Vagina (tissue), 2 donors: ENCODE data around the gene SLC6A7. TPM values are rescaled to one million over a fixed set of nuclear protein-coding genes. Genes with fewer than 3 reads are reported as not detected.

Experiments used
- DNase-seq, 2 donors: peaks; one replicate each; pipeline ENCODE4 v3.0.0-alpha.2; 2017; ENCODE audit errors: extremely low spot score in 2 of 2
- H3K27ac ChIP-seq: fragments of 200-600 bp; sonication (generic); one replicate; pipeline ENCODE4 v1.5.1; 2019
- H3K27me3 ChIP-seq: fragments of 200-600 bp; sonication (generic); one replicate; pipeline ENCODE4 v1.5.1; 2019
- H3K36me3 ChIP-seq, 2 donors: fragments of 200-600 bp; sonication (generic); one replicate each; pipeline ENCODE4 v1.5.1; 2017 to 2019
- H3K4me1 ChIP-seq: fragments of 200-600 bp; sonication (generic); one replicate; pipeline ENCODE4 v1.5.1; 2019
- H3K4me3 ChIP-seq, 2 donors: fragments of 200-600 bp; sonication (generic); 1 replicate in 1 of 2; 2 replicates in 1 of 2; pipeline ENCODE4 v1.5.1; 2016 to 2019
- H3K9me3 ChIP-seq: fragments of 200-600 bp; sonication (generic); one replicate; pipeline ENCODE4 v1.5.1; 2019
- POLR2A ChIP-seq, 2 donors: fragments of 450-650 bp; IDR thresholded peaks; one replicate each; pipeline ENCODE4 v1.6.1; 2017; ENCODE audit warnings: antibody characterized with exemption in 2 of 2, mild to moderate bottlenecking in 2 of 2, moderate library complexity in 2 of 2
- POLR2AphosphoS5 ChIP-seq, 2 donors: sonication (generic); formaldehyde crosslinking; IDR thresholded peaks; one replicate each; pipeline ENCODE4 v1.9.0; 2017; ENCODE audit warnings: antibody characterized with exemption in 2 of 2, mild to moderate bottlenecking in 2 of 2, low read depth in 1 of 2; ENCODE audit not compliant: insufficient read depth in 1 of 2
- intact Hi-C: fragments of 100-400 bp; cut with DNase I; formaldehyde crosslinking; loops from one replicate; pipeline ENCODE4 v1.15.1; 2023
- total RNA-seq: library from RNA; depleted of rRNA; stranded (reverse); fragments of >200 nt; gene quantifications from one replicate; pipeline ENCODE4 v1.2.3, GENCODE V29; 2016
- TF ChIP-seq, protein P1 (sequence below), 3 experiments: fragments of 450-650 bp in 2 of 3; fragments of 200-600 bp in 1 of 3; sonication (generic) in 1 of 3; IDR thresholded peaks; one replicate each; pipeline ENCODE4 v1.5.1; 2017 to 2019; ENCODE audit warnings: antibody characterized with exemption in 3 of 3, mild to moderate bottlenecking in 2 of 3, moderate library complexity in 2 of 3

SLC6A7 gene
- total RNA-seq, 1 donor from 2014 or later: 0.25 TPM

DNA sequence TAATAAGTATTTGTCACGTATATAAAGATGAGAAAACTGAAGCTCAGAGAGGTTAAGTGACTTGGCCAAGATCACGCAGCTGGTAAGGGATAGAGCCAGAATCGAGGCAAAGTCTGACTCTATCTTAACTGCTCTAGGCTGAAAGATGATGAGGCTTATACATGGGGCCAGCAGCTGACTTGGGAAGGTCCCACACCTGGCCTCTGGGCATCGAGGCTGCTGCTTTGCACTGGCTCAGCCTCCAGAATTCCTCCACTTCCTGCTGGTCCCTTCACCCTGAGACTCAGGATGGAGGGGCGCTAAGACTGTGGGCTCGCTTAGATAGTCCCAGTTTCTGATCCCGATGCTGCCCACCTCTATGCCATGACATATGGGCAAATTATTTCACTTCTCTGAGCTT lies 64.5 kb downstream of the SLC6A7 start:
- Histone ChIP-seq H3K27ac (no peak overlapping the region), H3K9me3 (no peaks in the 10 kb centered on the region), H3K27me3 (no peaks in the 10 kb centered on the region), H3K4me1 (no peaks in the 10 kb centered on the region), H3K36me3 (no peaks in the 10 kb centered on the region), H3K4me3 (no peak overlapping the region)
- DNase-seq: no peak
- intact Hi-C loops: no loop called here
- TF ChIP-seq, protein P1, sequence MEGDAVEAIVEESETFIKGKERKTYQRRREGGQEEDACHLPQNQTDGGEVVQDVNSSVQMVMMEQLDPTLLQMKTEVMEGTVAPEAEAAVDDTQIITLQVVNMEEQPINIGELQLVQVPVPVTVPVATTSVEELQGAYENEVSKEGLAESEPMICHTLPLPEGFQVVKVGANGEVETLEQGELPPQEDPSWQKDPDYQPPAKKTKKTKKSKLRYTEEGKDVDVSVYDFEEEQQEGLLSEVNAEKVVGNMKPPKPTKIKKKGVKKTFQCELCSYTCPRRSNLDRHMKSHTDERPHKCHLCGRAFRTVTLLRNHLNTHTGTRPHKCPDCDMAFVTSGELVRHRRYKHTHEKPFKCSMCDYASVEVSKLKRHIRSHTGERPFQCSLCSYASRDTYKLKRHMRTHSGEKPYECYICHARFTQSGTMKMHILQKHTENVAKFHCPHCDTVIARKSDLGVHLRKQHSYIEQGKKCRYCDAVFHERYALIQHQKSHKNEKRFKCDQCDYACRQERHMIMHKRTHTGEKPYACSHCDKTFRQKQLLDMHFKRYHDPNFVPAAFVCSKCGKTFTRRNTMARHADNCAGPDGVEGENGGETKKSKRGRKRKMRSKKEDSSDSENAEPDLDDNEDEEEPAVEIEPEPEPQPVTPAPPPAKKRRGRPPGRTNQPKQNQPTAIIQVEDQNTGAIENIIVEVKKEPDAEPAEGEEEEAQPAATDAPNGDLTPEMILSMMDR (IDR thresholded peaks at IDR 0.05): no peak
- no peak for TF ChIP-seq POLR2AphosphoS5 (IDR thresholded peaks at IDR 0.05; ENCODE audit: insufficient read depth in 1 of 2, low read depth in 1 of 2)
- no peak for TF ChIP-seq POLR2A (IDR thresholded peaks at IDR 0.05)

DNA sequence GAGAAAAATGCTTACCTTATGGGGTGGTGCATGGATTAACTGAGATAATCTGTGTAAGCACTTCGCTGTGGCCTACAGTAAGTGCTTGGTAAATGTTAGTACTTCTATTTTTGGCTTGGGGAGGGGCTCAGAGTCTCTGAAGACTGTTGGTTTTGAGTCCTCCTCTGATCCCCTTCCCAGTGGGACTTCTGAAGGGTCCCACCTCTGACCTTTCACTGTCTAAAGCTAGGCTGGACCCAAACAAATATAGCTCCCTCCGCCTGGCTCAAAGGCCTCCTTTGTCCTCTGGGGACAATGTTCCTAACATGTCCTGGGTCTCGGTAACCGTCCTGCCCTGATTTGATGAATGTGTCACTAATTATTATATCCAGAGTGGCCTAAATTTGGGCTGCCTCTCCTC lies 64.9 kb downstream of the SLC6A7 start:
- H3K27ac ChIP-seq: no peak overlapping the region
- DNase-seq: no peak
- H3K4me1 ChIP-seq: no peaks in the 10 kb centered on the region
- intact Hi-C loops: no loop called here
- H3K27me3 ChIP-seq: no peaks in the 10 kb centered on the region
- H3K9me3 ChIP-seq: no peaks in the 10 kb centered on the region
- no peak overlapping the region for H3K4me3 ChIP-seq
- no peak for TF ChIP-seq POLR2A (IDR thresholded peaks at IDR 0.05)
- TF ChIP-seq, protein P1 (IDR thresholded peaks at IDR 0.05): no peak
- no peak for TF ChIP-seq POLR2AphosphoS5 (IDR thresholded peaks at IDR 0.05; ENCODE audit: insufficient read depth in 1 of 2, low read depth in 1 of 2)
- H3K36me3 ChIP-seq: no peaks in the 10 kb centered on the region

- H3K9me3 ChIP-seq: no peaks in the 10 kb centered on the region
- no peak for DNase-seq
- intact Hi-C loops: no loop called here
- H3K4me1 ChIP-seq: no peaks in the 10 kb centered on the region
- H3K36me3 ChIP-seq: no peaks in the 10 kb centered on the region
- H3K27ac ChIP-seq: no peak overlapping the region
- no peaks in the 10 kb centered on the region for H3K27me3 ChIP-seq
- TF ChIP-seq, protein P1 (IDR thresholded peaks at IDR 0.05): no peak
- TF ChIP-seq POLR2AphosphoS5 (IDR thresholded peaks at IDR 0.05; ENCODE audit: insufficient read depth in 1 of 2, low read depth in 1 of 2) (no peak), POLR2A (IDR thresholded peaks at IDR 0.05) (no peak)
- H3K4me3 ChIP-seq: no peak overlapping the region
Measured at GRCh38 chr5:150255659-150256409, 66.0 kb downstream of the SLC6A7 start.

DNA sequence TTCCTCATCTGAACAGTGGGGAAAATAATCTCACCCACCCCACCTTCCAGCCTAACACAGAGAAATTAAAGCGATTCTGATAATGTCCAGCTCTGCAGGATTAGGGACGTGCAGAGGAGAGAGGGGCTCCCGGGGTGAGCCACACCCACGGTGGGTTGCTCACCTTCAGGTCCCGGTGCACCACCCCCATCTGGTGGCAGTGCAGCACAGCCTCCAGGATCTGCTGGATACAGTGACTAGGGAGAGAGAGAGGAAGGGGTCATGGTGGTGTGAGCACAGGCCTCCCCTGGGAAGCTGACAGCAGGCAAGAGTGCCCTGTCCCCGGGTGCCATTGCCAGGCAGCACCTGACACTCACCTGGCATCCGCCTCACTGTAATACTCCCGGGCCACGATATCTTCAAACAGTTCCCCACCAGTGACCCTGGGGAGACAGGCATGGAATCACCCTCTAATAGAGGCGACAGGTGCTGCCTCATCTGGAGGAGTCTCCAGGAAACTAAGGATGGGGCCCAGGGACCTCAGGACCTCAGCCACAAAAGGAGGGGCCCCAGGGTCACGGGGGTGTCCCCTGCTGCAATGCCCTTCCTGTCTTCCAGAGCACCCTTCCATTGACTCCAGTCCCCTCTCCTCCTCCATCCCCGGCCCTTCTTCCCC lies 66.7 kb downstream of the SLC6A7 start:
- H3K4me3 ChIP-seq: no peak overlapping the region
- intact Hi-C loops: no loop called here
- no peaks in the 10 kb centered on the region for H3K9me3 ChIP-seq
- H3K36me3 ChIP-seq: no peaks in the 10 kb centered on the region
- no peak overlapping the region for H3K27ac ChIP-seq
- no peak for TF ChIP-seq POLR2A (IDR thresholded peaks at IDR 0.05)
- TF ChIP-seq POLR2AphosphoS5 (IDR thresholded peaks at IDR 0.05; ENCODE audit: insufficient read depth in 1 of 2, low read depth in 1 of 2): no peak
- TF ChIP-seq, protein P1 (IDR thresholded peaks at IDR 0.05): no peak
- H3K4me1 ChIP-seq: no peaks in the 10 kb centered on the region
- no peak for DNase-seq
- H3K27me3 ChIP-seq: no peaks in the 10 kb centered on the region

DNA sequence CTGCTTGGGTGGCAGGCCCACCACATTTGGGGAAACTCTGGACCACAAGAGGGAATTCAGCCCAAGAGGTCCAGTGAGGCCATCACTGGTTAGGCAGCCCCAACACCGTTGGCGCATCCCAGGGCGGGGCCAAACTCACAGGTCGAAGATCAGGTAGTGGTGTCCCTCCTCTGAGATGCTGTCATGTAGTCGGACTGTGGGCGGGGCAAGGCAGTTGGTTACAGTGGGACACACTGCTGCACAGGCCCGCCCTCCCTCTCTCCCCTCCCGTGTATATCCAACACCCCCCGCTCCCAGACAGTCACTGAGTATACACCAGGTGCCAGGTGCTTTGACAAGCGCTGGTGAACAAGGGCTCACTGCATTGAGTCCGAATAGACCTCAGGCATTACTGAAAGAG lies 67.6 kb downstream of the SLC6A7 start:
- no peaks in the 10 kb centered on the region for H3K27me3 ChIP-seq
- no peaks in the 10 kb centered on the region for H3K36me3 ChIP-seq
- no peak overlapping the region for H3K4me3 ChIP-seq
- intact Hi-C loops: no loop called here
- no peak overlapping the region for H3K27ac ChIP-seq
- TF ChIP-seq POLR2A (IDR thresholded peaks at IDR 0.05): no peak
- TF ChIP-seq POLR2AphosphoS5 (IDR thresholded peaks at IDR 0.05; ENCODE audit: insufficient read depth in 1 of 2, low read depth in 1 of 2): no peak
- TF ChIP-seq, protein P1 (IDR thresholded peaks at IDR 0.05): no peak
- no peaks in the 10 kb centered on the region for H3K4me1 ChIP-seq
- no peaks in the 10 kb centered on the region for H3K9me3 ChIP-seq
- DNase-seq: no peak
